Fibroblast of peridontal ligament (primary cell): ENCODE data around the gene TMEM140.
A peak's percentile ranks its signal among the peaks of the same experiment; 100 is the strongest.

Source experiments
- DNase-seq: peaks from one replicate; pipeline ENCODE4 v3.0.0-alpha.2; 2010; ENCODE audit errors: extremely low read depth

The TMEM140 gene

GRCh38 chr7:135174941-135175340 is 27.1 kb downstream of the TMEM140 start:
- DNase-seq, result no peak

DNA sequence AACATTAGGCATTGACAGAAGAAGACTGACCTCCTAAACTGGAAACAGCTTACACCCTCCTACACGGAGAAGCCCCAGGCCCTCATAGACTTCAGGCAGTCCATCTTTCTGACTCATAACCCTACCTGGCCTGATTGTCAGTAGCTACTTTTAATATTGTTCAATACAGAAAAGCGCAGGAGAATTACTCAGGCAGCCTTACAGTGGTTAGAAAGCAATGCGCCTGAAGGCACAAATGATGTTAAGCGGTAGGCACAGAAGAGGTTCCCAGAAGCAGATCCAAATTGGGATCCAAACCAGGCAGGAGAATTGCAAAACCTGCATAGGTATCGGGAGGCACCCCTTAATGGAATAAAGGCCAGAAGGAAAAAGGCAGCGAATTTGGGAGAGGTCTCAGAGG is 28.1 kb downstream of the TMEM140 start:
- DNase-seq, result no peak

DNA sequence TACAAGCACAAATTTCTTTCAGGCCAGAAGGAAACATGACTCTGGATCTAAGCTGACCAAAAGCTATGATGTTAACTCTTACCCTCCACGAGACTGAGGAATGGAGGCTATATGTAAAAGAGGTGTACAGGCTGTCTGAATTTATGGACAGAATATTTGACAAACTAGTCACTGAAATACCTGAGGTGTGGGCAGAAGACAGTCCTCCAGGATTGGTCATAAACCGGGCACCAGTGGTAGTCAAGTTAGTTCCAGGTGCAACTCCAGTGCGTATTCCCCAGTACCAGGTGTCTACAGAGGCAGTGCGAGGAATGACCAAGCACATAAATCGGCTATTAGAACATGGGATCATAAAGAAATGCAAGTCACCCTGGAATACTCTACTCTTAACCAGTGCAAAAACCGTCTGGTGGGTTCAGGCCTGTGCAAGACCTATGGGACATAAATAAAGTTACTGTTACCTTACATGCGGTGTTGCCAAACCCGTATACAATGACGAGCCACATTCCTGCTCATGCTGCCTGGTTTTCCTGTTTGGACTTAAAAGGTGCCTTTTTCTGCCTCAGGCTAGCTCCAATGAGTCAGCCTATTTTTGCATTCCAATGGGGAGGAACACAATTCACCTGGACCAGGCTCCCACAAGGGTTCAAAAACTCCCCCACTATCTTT is 29.3 kb downstream of the TMEM140 start:
- no peak for DNase-seq

DNA sequence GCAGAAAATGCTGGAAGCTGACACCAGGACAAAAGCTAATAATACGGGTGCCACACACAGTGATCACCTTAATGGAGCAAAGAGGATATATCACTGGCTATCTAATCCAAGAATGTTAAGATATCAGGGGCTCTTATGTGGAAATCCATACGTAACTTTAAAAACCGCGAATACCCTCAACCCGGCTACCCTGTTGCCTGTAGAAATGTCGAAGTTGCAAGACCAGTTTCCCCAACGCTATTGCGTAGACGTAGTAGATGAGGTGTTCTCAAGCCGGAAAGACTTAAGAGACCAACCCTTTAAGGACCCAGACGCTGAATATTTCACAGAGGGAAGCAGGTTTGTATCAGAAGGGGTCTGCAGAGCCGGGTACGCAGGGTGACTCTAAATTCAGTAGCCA is 30.5 kb downstream of the TMEM140 start:
- DNase-seq, result no peak

DNA sequence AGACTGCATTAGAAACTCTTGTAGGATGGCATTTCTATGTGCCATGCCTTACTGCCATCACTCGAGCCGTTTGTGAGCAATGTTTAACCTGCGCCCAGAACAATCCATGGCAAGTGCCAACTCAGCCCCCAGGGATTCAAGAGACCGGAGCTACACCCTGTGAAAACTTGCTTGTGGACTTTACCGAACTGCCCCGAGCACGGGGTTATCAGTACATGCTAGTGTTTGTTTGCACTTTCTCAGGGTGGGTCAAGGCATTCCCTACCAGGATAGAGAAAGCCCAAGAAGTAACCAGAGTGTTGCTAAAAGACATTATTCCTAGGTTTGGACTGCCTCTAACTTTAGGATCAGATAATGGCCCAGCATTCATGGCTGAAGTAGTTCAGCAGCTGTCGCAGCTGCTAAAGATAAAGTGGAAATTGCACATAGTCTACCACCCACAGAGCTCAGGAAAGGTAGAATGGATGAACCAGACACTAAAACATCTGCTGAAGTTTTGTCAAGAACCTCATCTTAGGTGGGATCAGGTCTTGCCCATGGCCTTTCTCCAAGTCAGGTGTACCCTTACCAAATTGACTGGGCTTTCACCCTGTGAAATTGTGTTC is 31.6 kb downstream of the TMEM140 start:
- DNase-seq, result no peak

- no peak for DNase-seq
These were observed 32.2 kb downstream of the TMEM140 start for GRCh38 chr7:135180122-135180521.

- DNase-seq, result no peak
These were observed 33.5 kb downstream of the TMEM140 start for GRCh38 chr7:135181261-135181928.

- DNase-seq, result no peak
These were observed 34.2 kb downstream of the TMEM140 start for GRCh38 chr7:135181929-135182678.

GRCh38 chr7:135183478-135183877 is 35.6 kb downstream of the TMEM140 start:
- no peak for DNase-seq

DNA sequence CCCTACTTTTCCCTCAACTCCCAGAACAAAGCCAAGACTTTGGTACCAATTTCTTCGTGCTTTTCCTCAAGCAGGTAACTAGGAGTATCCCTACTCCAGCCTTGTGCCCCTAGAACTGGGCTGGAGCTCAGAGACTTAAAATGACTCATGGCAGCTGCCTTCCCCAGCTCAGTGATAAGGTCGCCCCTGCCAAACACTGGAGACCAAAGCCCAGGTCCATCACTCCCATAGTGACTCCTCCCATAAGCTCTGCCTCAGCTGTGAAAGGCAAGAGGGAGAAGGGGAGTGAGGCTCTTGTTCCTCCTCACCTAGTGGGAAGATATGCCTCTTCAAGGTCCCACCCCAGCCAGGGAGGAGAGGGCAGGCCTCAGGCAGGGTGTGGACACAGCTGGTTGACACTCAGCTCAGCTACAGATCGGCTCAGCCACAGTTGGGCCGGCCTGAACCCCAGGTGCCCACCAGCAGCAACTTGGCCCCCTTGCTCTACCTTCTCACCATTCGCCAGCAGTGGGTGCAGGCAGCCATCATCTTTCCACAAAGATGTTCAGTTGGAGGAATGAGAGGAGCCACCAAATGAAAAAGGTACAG is 36.5 kb downstream of the TMEM140 start:
- no peak for DNase-seq

DNA sequence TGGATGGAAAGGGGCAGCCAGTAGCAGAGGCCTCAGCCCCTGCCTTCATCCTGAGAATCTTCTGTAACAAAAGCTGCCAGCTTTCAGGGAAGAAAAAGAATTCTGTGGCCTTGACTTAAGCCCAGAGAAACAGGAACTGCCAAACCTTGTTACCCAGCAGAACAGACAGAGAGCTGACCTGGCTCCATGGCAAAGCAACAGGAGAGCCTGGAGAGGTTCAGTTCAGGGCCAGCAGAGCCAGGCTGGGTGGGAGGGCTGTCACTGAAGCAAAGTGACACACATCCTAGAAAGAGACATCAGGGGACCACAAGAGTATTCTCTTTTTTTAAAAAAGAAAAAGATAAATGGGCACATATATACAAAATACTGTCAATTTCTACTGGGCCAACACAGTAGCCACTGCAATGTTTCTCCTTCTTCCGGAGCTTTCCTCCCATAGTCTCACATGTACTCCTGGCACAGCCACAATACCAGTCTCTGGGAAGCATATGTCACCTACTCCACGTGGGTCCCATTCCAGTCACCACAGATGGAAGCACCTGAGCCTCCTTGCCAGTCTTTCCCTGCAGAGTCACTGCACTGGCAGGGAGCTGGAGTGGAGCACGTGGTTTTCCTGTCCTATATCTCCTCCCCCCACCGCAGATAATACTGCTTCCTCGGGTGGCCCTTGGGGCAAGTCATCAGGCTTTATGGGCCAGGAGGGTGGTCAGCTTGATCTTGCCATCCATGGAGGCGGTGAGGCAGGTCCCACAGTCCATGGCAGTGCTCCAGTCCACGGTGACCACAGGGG is 37.8 kb downstream of the TMEM140 start:
- no peak for DNase-seq

DNA sequence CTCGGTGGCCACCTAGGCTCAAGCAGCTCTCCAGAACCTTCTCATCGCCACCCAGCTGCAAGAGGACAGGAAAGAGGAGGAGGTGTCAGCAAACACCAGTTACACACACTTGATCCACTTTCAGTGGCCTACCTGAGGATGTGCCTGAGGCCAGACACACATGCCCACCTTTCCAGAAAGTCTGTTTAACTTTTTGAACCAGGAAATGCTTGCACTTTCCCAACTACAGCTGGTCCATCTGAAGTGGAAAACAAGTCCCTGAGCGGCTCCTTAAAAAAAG is 38.3 kb downstream of the TMEM140 start:
- DNase-seq, result no peak

DNA sequence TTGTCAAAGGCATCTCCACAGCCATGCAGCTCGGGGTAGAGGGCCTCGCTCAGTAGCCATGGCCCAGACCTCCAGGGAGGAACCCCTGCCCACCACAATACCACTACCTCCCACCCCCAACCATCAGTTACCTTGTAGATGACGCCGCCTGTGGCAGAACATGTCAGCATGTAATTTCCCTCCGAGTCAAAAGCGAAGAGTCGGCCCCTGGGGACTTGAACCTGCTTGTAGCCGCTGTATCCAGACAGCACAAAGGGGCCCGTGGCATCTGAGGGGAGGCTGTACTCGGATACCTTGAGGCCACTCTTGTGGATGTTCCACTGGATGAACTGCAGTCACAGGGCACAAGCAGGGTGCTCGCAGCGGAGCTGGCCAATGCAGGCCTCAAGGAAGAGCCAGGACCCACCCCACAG is 39.0 kb downstream of the TMEM140 start:
- no peak for DNase-seq

GRCh38 chr7:135188298-135188984 is 40.6 kb downstream of the TMEM140 start:
- no peak for DNase-seq

DNA sequence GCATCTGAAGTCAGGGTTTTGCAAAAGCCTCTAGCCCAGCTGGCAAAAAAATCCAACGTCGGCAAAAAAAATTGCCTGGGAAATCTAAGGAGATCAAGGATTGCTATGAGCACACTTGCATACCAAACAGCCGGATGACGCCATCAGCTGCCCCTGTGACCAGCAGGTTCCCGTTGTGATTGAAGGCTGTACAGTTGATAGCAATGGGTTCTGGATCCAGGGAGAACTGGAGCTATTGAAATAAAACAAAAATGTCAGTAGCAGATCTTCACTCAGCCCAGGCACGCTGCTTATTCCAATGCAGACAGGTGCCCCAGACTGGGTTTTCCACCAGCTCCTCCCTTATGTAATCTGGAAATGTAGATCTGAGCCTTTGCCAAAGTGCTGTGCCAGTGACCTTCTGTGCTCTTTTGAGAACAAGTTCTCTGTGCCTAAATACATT is 41.4 kb downstream of the TMEM140 start:
- no peak for DNase-seq

DNA sequence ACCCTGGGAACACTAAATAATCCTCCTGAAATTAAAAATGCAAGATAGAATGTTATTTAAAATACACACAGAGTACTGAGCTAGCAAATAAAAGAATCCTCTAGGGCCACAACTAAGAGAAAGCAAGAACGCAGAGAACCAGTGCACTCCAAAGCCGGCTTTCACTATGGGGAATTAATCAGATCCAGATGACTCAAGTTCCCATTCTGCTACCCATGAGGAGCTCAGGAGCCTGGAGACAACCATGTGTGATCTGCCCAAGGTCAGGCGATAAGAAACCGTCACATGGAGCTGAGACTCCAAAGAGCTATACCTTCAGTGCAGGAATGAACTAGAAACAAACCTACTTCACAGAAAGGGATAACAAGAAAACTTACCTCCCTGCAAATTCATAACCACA is 42.1 kb downstream of the TMEM140 start:
- DNase-seq, result peak; percentile 81

GRCh38 chr7:135190703-135191102 is 42.8 kb downstream of the TMEM140 start:
- no peak for DNase-seq

DNA sequence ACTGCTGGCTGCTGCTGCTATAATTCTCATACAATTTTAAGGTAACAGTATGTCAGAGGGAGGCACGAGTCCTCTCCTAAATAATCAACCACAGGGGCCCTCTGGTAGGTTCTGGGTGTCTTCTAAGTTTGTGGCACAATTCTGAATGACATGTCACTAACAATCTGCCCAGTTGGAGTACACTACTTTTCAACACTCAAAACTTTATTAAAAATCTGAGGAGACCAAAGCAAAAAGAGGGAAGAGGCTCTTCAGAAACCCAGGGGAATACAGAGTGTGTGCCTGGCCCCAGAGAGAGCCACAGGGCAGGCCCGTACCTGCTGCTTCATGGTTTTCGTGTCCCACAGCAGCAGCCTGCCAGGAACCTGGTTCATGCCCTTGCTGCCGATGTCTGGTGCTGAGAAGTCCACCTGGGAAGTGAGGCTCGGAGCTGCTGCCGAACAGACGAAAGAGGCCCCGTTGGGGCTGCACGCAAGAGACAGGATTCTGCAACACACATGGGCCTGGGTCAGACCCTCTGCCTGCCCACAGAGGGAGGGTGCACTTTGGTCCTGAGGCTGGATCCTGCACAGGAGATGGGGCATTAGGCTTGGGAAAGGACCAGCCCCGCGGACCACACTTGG is 45.2 kb downstream of the TMEM140 start:
- no peak for DNase-seq

DNA sequence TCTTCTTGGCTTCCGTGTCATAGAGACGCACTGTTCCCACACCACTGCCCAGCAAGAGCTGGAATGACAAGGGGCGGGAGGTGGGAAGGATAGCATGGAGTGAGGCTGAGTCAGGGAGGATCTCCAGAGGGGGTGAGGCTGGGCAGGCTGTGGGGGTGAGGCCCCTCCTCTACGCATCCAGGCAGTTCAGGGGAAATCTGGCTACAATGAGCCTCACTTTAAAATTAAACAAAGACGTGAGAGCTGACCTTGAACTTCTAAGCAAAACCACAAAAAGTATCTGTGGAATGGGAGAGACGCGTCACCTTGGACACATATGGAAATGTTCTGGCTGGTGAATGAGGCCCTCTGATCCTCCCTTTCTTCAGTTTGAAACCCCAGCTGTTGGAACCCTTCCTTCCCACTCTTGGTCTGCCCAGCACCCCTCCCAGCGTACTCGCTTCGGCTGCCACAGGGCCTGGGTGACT is 45.8 kb downstream of the TMEM140 start:
- DNase-seq, result peak; percentile 92

GRCh38 chr7:135194494-135195095 is 46.7 kb downstream of the TMEM140 start:
- DNase-seq, result no peak
